HG03558 (cell line): ENCODE results near the gene IL21R.
"Not testable (repeated sequence)": the region's sequence is repeated elsewhere in the genome, so short reads cannot be mapped to it uniquely, and the experiment has no call there.

Experiments used
- ATAC-seq: cut with Tn5 transposase; IDR thresholded peaks from one replicate; pipeline ENCODE4 v1.9.1; 2021; ENCODE audit warnings: moderate number of reproducible peaks; ENCODE audit not compliant: unreplicated experiment; ENCODE audit errors: extremely low read depth

Gene IL21R

DNA sequence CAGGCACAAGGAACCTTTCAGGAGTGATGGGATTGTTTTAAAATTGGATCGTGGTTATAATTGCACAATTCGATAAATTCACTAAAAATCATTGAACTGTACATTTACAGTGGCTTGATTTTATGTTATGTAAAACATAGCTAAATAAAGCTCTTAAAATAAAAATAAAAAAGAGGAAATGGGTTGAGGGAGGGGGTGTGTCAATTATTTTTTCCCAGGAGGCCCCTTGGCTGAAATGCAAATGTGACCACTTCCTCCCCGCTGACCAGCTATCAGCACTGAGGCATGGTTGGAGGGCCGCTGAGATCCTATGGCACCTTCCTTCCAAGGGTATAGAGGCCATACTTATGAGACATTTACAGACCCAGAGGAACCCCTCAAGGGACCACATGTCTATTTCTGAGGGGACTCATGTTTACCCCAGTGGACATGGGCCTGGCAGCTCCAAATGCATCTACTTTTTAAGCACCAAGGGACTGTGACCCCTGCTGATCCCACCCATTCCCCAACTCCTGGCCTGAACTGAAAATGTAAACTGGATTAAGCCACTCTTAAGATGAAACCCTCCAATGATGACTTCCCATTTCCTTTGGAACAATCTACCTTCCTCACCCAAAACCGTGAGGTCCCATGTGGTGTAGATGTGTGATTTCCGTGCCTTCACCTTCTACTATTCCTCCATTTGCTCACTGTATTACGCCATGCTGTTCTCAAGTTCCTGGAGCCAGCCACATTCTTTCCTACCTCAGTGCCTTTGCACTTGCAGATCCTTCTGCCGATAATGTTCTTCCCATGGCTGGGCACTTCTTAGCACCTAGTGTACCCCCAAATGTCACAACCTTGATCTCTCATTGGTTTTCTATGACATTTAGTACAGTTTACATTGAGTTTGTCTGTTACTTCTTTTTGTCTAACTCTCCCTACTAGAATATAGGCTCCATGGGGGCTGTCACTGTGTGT, 2.8 kb upstream of the IL21R start:
- ATAC-seq = no peak

DNA sequence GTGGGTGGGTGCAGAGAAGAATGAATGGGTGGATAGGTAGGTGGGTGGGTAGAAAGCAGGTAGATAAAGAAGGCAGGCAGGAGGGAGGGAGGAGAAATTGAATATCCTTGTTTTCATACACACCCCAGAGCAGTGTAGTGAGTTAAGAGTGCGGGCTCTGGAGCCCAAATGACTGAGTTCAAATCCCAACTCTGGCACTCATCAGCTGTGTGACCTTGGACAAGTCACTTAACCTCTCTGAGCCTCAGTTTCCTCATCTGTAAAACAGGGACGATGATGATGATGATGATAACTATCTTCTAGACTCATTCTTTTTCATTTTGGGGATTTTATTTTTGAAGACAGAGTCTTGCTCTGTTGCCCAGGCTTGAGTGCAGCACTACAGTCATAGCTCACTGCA, 2.0 kb upstream of the IL21R start:
- ATAC-seq = no peak

DNA sequence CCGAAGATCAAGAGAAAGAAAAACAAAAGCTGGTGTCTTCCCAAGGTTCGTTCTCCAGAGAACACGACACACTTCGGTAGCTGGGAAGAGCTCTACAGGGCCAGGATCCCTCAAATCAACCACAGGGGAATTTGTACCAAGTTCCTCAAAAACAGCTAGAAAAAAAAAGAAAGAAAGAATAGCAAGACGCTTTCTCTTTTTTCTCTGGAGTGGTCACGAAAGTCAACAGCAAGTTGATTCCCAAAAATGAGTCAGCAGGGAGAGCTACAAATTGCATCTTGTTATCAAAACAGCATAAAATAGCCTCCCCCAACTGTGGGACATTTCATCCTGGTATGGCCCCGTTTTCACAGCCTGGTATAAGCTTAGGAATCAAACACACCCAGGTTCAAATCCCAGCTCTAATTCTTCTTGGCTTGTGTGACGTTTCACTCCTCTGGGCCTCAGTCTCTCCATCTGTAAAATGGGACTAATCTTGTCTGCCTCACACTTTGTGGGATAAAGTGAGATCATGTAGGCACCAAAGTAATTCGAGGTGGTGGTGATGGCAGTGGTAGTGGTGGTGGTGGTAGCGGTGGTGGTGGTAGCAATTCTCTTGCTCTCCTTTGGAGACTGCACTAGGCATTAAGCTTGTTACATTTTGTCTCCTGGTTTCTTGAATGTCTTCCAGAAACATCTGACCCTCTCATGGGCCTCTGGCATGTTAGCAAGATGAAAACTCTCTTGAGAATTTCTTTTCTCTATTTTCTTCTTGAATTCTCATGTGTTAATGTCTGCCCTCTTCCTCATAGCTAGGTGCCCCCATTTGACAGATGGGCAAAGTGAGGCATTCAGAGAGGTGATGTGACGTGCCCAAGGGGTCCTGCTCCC, 988 bp upstream of the IL21R start:
- no peak for ATAC-seq

DNA sequence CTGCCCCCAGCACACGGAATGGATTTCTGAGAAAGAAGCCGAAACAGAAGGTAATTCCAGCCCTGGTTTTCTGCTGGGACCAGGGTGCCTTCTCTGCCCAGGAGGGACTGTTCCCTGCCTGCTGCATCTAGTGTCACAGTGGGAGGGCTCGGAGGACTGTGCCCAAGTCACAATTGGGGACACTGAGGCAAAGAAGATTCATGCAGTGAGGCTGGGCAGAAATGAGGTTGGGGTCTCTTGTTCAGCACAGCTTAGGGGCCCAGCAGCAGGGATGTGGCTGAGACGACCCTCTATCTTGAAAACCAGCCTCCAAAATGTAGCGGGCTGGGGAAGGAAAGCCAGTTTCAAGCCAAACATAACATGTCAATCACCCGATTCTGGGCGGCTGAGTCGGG, 592 bp downstream of the IL21R start:
- no peak for ATAC-seq

DNA sequence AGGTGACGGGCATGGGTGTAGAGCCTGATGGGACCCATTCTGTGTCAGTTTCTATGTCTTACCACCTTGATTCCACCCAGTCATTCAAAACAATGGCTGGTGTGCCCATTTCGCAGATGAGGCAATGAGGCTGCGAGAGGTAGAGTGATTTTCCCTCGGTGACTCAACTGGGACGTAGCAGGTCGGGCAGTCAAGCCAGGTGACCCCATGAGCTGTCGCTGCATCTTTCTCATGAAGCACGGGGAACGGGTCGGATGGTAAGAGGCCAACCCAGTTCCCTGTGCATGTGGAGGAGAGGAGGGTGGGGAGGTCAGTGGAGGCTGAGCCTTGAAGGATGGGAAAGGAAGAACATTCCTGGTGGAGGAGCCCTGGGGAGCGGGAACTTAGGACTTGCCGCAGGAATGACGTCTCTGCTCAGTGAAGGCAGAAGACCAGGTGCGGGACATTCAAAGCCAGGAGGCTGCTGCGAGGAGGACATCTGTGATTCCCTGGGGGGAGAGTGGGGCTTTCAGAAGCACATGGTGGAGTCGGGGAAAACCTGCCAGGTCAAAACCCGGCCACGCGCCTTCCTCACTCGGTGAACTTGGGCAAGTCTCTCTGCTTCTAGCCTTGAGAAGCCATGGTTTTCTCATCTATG, 1.1 kb downstream of the IL21R start:
- ATAC-seq = no peak

DNA sequence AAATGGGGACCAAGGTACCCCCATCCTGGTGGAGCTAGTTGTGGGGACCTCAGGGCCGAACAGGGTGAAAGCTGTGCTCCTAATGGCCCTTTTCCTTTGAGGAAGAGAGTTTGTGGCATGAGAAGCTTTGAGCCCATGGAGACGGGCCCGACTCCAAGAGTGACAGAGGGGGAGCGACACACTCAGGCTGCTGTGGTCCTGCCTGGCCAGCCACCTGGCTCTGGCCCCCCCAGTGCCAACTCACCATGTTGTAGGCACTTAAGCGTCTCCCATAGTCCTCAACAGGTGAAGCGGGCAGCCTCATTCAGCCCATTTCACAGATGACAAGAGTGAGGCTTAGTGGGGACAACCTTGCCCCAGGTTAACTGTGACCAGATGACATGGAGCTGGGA, 1.6 kb downstream of the IL21R start:
- no peak for ATAC-seq

DNA sequence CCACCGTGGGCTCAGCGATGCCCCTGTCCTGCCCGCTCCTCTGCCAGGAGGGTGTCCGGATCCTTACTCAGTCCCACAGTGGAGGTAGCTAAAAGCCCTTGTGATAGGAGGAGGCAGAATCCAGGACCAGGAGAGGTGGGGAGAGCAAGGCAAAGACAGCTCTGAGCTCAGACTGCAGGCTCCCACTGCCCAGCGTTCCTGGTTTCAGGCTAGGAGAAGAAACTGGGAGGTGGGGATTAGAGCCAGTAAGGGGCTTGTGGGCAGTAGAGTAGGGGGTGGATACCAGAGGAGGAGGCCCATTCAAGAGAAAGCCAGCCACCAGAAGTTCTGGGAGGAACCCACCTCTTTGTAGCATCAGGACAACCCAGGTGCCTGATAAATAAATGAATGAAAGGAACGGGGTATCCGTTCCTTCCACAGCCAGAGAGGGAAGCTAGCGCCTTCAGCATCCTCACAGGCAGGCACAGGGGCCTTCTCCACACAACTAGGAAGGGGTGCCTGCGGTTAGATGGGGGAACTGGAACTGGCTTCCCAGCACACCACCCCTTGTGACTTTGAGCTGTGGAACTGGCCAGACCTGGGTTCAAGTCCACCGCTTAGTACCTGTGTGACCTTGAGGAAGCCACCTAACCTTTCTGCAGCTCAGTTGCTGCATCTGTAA, 2.3 kb downstream of the IL21R start:
- ATAC-seq = no peak

DNA sequence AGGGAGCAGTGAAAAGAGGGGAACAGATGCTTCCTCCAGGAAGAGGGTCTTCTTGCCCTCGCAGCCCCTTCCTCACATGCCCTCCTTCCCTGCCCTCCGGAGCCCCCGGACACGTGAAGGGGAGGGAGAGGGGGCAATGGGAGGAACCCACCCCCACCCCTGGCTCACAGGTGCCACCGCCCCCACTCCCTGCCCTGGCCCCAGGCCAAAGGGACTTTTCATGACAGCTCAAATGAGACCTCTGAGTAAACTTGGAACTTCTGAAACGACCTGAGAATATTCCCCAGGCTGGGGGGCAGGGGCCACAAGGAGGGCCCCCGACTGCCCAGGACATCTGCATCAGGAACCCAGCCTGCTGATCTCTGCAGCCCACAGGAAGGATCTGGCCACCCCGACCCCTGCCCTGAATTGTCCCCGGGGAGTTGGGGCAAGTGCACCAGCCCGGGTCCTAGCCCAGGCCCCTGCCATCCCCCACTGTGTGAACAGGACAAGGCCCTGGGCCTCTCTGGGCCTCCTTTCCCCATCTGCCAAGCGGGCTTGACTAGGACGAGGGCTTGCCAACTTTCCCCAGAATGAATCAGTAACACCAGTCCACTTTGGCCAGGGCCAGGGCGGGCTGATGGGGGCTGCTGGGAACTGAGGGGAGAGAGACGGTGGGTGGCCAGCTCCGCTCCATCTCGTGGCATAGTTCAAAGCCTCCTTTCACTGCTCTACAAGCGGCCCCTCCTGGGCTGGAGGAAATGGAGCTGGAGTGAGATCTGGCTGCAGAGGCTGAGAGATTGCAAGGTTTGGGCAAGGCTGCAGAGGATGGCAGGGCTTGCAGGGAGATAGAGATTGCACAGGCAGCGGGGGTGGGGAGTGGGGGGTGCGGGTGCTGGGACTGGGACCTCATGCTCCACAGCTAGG, 3.8 kb downstream of the IL21R start:
- ATAC-seq = no peak

DNA sequence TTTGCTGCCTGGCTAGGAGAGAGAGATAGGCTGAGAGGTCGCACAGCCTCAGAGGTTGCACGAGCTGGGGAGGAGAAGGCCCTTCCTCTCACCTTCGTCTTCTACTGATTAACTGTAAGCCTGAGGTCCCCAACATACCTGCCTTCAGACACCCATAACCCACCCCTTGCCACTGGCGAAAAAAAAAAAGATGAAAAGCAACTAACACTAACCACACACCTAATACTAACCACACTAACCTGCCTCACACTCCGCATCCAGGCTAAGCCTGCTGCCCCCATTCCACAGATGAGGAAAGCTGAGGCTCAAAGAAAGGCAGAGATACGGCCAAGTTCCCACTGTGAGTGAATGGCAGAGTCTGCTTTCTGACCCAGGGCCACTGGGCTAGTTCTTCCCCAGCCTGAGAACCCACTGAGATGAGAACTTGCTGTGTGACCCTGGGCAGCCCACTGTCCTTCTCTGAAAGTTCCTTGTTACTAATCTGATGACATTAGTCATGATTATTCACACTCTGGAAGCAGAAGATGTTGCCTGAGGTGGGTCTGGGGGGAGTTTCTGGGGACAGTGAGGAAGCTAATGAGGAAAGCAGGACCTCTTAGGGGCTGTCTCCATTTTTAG, 4.6 kb downstream of the IL21R start:
- ATAC-seq = no peak

DNA sequence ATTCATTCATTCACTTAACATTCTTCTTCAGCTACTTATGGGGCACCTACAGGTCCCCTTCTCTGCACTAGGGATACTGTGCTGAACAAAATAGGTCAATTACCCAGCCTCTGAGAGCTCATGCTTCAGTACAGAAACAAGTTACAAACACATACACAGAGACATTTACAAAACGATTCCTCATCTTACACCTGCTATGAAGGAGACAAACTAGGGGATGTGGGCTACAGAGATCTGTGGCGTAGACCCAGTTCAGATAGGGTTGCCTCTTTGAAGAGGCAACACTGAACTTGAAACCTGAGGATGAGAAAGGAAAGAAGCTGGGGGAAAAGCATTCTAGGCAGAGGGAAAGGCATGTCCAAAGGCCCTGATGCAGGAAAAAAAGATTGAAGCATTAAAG, 5.2 kb downstream of the IL21R start:
- ATAC-seq = no peak

DNA sequence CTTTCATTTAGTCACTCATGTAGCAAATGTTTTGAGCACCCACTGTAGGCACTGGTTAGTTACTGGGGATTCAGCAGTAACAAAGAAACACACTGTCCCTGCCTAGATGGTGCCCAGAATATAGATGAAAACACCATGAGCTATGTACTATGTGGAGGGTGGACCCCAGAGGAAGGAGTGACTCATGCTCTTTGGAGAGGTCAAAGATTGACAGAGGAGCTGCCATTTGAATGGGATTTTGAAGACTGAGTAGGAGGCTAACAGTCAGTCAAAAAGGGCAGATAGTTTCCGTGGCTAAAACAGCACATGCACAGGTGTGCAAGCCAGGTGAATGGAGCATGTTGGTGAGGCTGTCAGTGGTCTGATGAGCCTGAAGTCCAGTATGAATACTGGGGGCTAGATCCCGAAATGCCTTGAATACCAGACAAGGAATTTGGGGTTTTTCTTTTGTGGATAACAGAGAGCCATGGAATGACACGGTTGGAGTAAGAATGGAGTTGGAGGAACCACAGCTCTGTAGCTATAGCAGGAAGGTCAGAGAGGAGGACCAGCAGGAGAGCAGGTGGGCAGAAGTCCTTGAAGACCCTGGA, 6.1 kb downstream of the IL21R start:
- peak; percentile 36 for ATAC-seq

DNA sequence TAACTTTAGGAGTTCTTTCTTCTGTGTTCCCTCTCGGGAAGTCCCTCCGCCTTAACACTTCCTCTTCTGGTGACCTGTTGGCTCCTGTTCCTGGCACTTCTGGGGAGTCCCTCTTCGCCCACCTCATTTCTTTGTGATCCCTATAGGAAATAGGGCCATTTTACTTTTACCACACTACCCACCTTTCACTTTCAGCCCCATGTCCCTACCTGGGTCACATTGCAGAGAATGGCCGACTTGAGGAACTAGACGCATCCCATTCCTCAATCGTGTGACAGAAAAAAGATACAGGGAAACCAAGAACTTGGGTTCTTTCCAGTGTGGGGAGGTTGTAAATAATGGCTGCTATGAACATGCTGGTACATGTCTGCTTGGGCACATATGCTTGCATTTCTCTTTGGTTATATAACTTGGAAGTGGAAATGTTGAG, 6.6 kb downstream of the IL21R start:
- ATAC-seq = no peak

DNA sequence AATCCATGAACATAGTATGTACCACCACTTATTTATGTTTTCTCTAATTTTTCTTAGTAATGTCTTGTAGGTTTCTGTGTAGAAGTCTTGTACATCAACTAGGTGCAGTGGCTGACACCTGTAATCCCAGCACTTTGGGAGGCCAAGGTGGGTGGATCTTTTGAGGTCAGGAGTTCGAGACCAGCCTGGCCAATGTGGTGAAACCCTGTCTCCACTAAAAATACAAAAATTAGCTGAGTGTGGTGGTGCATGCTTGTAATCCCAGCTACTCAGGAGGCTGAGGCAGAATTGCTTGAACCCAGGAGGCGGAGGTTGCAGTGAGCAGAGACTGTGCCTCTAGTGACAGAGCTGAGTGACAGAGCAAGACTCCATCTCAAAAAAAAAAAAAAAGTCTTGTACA, 8.0 kb downstream of the IL21R start:
- ATAC-seq = not testable (repeated sequence)

DNA sequence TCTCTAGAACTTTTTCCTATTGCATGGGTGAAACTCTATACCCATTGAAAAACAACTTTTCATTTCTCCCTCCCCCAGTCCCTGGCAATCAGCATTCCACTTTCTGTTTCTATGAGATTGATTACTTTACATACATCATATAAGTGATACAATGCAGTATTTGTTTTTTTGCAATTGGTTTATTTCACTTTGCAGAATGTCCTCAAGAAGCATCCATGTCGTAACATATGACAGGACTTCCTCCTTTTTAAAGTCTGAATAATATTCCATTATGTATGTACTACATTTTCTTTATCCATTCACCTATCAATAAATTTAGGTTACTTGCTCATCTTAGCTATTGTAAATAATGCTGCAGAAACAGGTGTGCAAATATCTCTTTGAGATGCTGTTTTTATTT, 8.8 kb downstream of the IL21R start:
- ATAC-seq = no peak

DNA sequence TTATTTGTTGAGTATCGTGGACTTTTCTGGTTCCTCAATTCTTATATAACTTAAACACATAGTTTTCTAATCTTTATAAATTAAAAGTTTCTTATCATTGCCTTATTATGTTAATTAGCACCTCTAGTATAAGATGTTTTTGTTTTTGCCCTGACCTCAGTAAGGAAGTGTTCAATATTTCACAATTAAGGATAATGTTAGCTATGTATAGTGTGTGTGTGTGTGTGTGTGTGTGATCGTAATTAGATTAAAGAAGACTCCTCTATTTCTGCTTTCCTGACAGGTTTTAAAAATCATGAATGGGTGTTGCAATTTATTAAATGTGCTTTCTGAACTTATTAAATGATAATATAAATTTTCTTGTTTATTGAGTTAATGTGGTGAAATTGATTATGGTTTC, 12.0 kb downstream of the IL21R start:
- no peak for ATAC-seq

DNA sequence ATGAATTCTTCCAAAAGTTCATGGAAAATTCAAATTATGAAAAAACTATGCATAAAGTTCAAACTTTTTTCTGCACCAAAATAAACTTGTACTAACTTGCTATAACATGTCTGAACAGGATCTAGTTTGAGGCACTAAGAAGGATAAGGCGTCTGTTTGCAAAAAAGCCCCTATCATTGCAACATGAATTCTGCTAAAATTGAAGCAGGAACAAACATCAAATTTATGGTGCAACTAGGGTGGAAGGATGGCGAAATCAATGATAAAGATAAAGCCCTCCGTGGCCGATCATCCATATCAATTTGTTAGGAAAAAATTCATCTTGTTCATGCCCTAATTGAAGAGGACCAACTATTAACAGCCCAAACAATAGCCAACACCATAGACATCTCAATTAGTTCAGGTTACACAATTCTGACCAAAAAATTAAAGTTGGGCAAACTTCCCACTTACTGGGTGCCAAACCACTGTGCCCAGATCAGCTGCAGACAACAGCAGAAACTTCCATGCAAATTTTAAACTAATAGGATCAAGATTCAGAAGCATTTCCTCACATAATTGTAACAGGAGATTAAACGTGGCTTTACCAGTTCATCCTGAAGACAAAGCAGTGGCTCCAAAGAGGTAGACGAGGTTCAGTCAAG, 12.9 kb downstream of the IL21R start:
- ATAC-seq = no peak

DNA sequence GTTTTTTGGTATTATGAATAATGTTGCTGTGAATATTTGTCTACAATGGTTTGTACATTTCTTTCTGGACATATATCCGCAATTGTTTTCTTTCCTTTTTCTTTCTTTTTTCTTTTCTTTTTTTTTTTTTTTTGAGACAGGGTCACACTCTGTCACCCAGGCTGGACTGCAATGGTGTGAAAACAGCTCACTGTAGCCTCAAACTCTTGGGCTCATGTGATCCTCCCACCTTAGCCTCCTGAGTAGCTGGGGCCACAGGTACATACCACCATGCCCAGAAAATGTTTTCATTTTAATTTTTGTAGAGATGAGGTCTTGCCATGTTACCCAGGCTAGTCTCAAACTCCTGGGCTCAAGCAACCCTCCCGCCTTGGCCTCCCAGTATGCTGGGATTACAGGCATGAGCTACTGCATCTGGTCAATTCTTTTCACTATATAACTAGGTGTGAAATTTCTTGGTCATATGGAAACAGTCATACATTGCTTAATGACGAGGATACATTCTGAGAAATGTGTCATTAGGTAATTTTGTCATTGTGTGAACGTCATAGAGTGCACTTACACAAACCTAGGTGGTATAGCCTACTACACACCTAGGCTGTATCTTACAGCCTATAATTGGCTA, 15.2 kb downstream of the IL21R start:
- ATAC-seq = no peak
